ENCODE data around the gene DUSP9. TPM values are rescaled to one million over a fixed set of nuclear protein-coding genes. Genes with fewer than 3 reads are reported as not detected.

Gene DUSP9
- total RNA-seq, 1 donor from 2014 or later = 1.3 TPM

- Mint-ChIP-seq H3K27me3 (ENCODE audit: unreplicated experiment) (peaks cover 8% of the 10 kb centered on the region), H3K27ac (ENCODE audit: unreplicated experiment) (no peak overlapping the region), H3K4me1 (ENCODE audit: unreplicated experiment) (peaks cover 4% of the 10 kb centered on the region), H3K36me3 (ENCODE audit: unreplicated experiment) (no peaks in the 10 kb centered on the region), H3K4me3 (ENCODE audit: unreplicated experiment) (no peak overlapping the region), H3K9me3 (ENCODE audit: unreplicated experiment) (peaks cover 17% of the 10 kb centered on the region)
- no peak for DNase-seq (ENCODE audit: extremely low spot score, unreplicated experiment)
- TF ChIP-seq CTCF (IDR thresholded peaks at IDR 0.05) = no peak
Observed at GRCh38 chrX:153631346-153631745, 15.7 kb upstream of the DUSP9 start.

- Mint-ChIP-seq H3K4me1 (ENCODE audit: unreplicated experiment) (peaks cover 4% of the 10 kb centered on the region), H3K9me3 (ENCODE audit: unreplicated experiment) (peaks cover 17% of the 10 kb centered on the region), H3K4me3 (ENCODE audit: unreplicated experiment) (no peak overlapping the region), H3K27me3 (ENCODE audit: unreplicated experiment) (peaks cover 8% of the 10 kb centered on the region), H3K27ac (ENCODE audit: unreplicated experiment) (no peak overlapping the region), H3K36me3 (ENCODE audit: unreplicated experiment) (no peaks in the 10 kb centered on the region)
- TF ChIP-seq CTCF (IDR thresholded peaks at IDR 0.05) = no peak
- no peak for DNase-seq (ENCODE audit: extremely low spot score, unreplicated experiment)
Observed at GRCh38 chrX:153631907-153632594, 15.0 kb upstream of the DUSP9 start.

- no peak for DNase-seq (ENCODE audit: extremely low spot score, unreplicated experiment)
- TF ChIP-seq CTCF (IDR thresholded peaks at IDR 0.05) = no peak
- Mint-ChIP-seq H3K27ac (ENCODE audit: unreplicated experiment) (no peak overlapping the region), H3K9me3 (ENCODE audit: unreplicated experiment) (peaks cover 17% of the 10 kb centered on the region), H3K4me1 (ENCODE audit: unreplicated experiment) (peaks cover 2% of the 10 kb centered on the region), H3K4me3 (ENCODE audit: unreplicated experiment) (no peak overlapping the region), H3K36me3 (ENCODE audit: unreplicated experiment) (no peaks in the 10 kb centered on the region), H3K27me3 (ENCODE audit: unreplicated experiment) (peaks cover 8% of the 10 kb centered on the region)
Observed at GRCh38 chrX:153632595-153632946, 14.4 kb upstream of the DUSP9 start.

GRCh38 chrX:153633048-153633447 is 14.0 kb upstream of the DUSP9 start:
- Mint-ChIP-seq H3K27ac (ENCODE audit: unreplicated experiment) (no peak overlapping the region), H3K36me3 (ENCODE audit: unreplicated experiment) (no peaks in the 10 kb centered on the region), H3K4me3 (ENCODE audit: unreplicated experiment) (no peak overlapping the region), H3K9me3 (ENCODE audit: unreplicated experiment) (peaks cover 17% of the 10 kb centered on the region), H3K27me3 (ENCODE audit: unreplicated experiment) (peaks cover 8% of the 10 kb centered on the region), H3K4me1 (ENCODE audit: unreplicated experiment) (no peaks in the 10 kb centered on the region)
- no peak for DNase-seq (ENCODE audit: extremely low spot score, unreplicated experiment)
- no peak for TF ChIP-seq CTCF (IDR thresholded peaks at IDR 0.05)

GRCh38 chrX:153633607-153634180 is 13.3 kb upstream of the DUSP9 start:
- peaks cover 17% of the 10 kb centered on the region for H3K9me3 Mint-ChIP-seq (ENCODE audit: unreplicated experiment)
- no peaks in the 10 kb centered on the region for H3K4me1 Mint-ChIP-seq (ENCODE audit: unreplicated experiment)
- peaks cover 8% of the 10 kb centered on the region for H3K27me3 Mint-ChIP-seq (ENCODE audit: unreplicated experiment)
- no peak overlapping the region for H3K4me3 Mint-ChIP-seq (ENCODE audit: unreplicated experiment)
- no peak for TF ChIP-seq CTCF (IDR thresholded peaks at IDR 0.05)
- no peak overlapping the region for H3K27ac Mint-ChIP-seq (ENCODE audit: unreplicated experiment)
- no peak for DNase-seq (ENCODE audit: extremely low spot score, unreplicated experiment)
- no peaks in the 10 kb centered on the region for H3K36me3 Mint-ChIP-seq (ENCODE audit: unreplicated experiment)
